Measurements from ENCODE around the gene F2R.
"Not testable (repeated sequence)": the region's sequence is repeated elsewhere in the genome, so short reads cannot be mapped to it uniquely, and the experiment has no call there.

F2R gene

GRCh38 chr5:76720988-76721569, 5.2 kb downstream of the F2R start:
- no peak for DNase-seq

- no peak for DNase-seq
Measured at GRCh38 chr5:76723266-76723665, 7.3 kb downstream of the F2R start.

- DNase-seq: no peak
Measured at GRCh38 chr5:76723906-76724305, 8.0 kb downstream of the F2R start.

GRCh38 chr5:76724871-76725270, 8.9 kb downstream of the F2R start:
- no peak for DNase-seq

GRCh38 chr5:76728965-76729364, 13.0 kb downstream of the F2R start:
- DNase-seq: no peak

- no peak for DNase-seq
Measured at GRCh38 chr5:76729373-76730290, 13.7 kb downstream of the F2R start.

GRCh38 chr5:76732405-76733048, 16.6 kb downstream of the F2R start:
- no peak for DNase-seq

- DNase-seq: no peak
Measured at GRCh38 chr5:76733049-76733417, 17.1 kb downstream of the F2R start.

GRCh38 chr5:76735762-76736545, 20.0 kb downstream of the F2R start:
- DNase-seq: no peak

GRCh38 chr5:76736679-76737556, 21.0 kb downstream of the F2R start:
- DNase-seq: no peak

GRCh38 chr5:76737846-76738245, 21.9 kb downstream of the F2R start:
- no peak for DNase-seq

- not testable (repeated sequence) for DNase-seq
Measured at GRCh38 chr5:76741506-76741905, 25.6 kb downstream of the F2R start.

- DNase-seq: no peak
Measured at GRCh38 chr5:76742583-76742982, 26.7 kb downstream of the F2R start.

- DNase-seq: no peak
Measured at GRCh38 chr5:76744632-76745031, 28.7 kb downstream of the F2R start.

- no peak for DNase-seq
Measured at GRCh38 chr5:76745670-76746069, 29.7 kb downstream of the F2R start.

- no peak for DNase-seq
Measured at GRCh38 chr5:76746677-76747076, 30.8 kb downstream of the F2R start.

- no peak for DNase-seq
Measured at GRCh38 chr5:76747706-76748105, 31.8 kb downstream of the F2R start.

GRCh38 chr5:76751291-76751690, 35.4 kb downstream of the F2R start:
- no peak for DNase-seq

GRCh38 chr5:76754668-76755078, 38.7 kb downstream of the F2R start:
- DNase-seq: peak; percentile 41

GRCh38 chr5:76755779-76756637, 40.1 kb downstream of the F2R start:
- no peak for DNase-seq

- DNase-seq: no peak
Measured at GRCh38 chr5:76757049-76757448, 41.1 kb downstream of the F2R start.
